DOHH2 (cell line): ENCODE data around the gene MED29.

Experiments
- H3F3A ChIP-seq: fragments of 200-600 bp; sonication (generic), shearing (Covaris generic); 2 replicates; pipeline ENCODE4 v1.6.0; 2016; ENCODE audit warnings: antibody characterized with exemption, mild to moderate bottlenecking; ENCODE audit not compliant: control insufficient read depth, insufficient read depth
- H3K27ac ChIP-seq: fragments of 200-600 bp; sonication (generic); 2 replicates; pipeline ENCODE4 v1.5.1; 2014; ENCODE audit warnings: low read depth, mild to moderate bottlenecking, low read length, moderate library complexity
- H3K27me3 ChIP-seq: fragments of 200-600 bp; sonication (generic); 2 replicates; pipeline ENCODE4 v1.6.1; 2014; ENCODE audit warnings: mild to moderate bottlenecking, low read length, mixed read lengths; ENCODE audit not compliant: control insufficient read depth
- H3K36me3 ChIP-seq: fragments of 200-600 bp; sonication (generic); 2 replicates; pipeline ENCODE4 v1.6.1; 2014; ENCODE audit warnings: mild to moderate bottlenecking, low read length, moderate library complexity, mixed read lengths; ENCODE audit not compliant: control insufficient read depth
- H3K4me1 ChIP-seq: fragments of 200-600 bp; sonication (generic); 2 replicates; pipeline ENCODE4 v1.6.1; 2014; ENCODE audit warnings: mild to moderate bottlenecking, low read length, mixed read lengths; ENCODE audit not compliant: control insufficient read depth
- H3K4me2 ChIP-seq: fragments of 200-600 bp; sonication (generic); 2 replicates; pipeline ENCODE4 v1.6.0; 2014; ENCODE audit warnings: mild to moderate bottlenecking, low read length, moderate library complexity
- H3K4me3 ChIP-seq: fragments of 200-600 bp; sonication (generic); 2 replicates; pipeline ENCODE4 v1.5.1; 2014; ENCODE audit warnings: mild to moderate bottlenecking, low read length, mixed read lengths
- H3K79me2 ChIP-seq: fragments of 200-600 bp; sonication (generic); 2 replicates; pipeline ENCODE4 v1.6.1; 2014; ENCODE audit warnings: mild to moderate bottlenecking, low read length, mixed read lengths; ENCODE audit not compliant: control insufficient read depth
- H3K9me2 ChIP-seq: fragments of 200-600 bp; sonication (generic); replicated peaks from 2 replicates; pipeline ENCODE4 v1.6.1; 2014; ENCODE audit warnings: mild to moderate bottlenecking, low read length, mixed read lengths; ENCODE audit not compliant: control insufficient read depth
- H3K9me3 ChIP-seq: fragments of 200-600 bp; sonication (generic); 2 replicates; pipeline ENCODE4 v1.6.1; 2014; ENCODE audit warnings: antibody characterized with exemption, low read length, mixed read lengths; ENCODE audit not compliant: control insufficient read depth, insufficient read depth
- H4K20me1 ChIP-seq: fragments of 200-600 bp; sonication (generic); 2 replicates; pipeline ENCODE4 v1.6.0; 2014; ENCODE audit warnings: low read depth, mild to moderate bottlenecking, antibody characterized with exemption, low read length, moderate library complexity; ENCODE audit not compliant: control insufficient read depth, insufficient read depth
- CTCF ChIP-seq: fragments of 200-600 bp; sonication (generic); IDR thresholded peaks from one replicate; pipeline ENCODE4 v1.5.1; 2014; ENCODE audit warnings: antibody characterized with exemption, mild to moderate bottlenecking, low read depth, low read length; ENCODE audit not compliant: poor library complexity, severe bottlenecking
- EZH2phosphoT487 ChIP-seq: fragments of 200-600 bp; sonication (generic); IDR thresholded peaks from 2 replicates; pipeline ENCODE4 v1.6.1; 2017; ENCODE audit warnings: borderline replicate concordance, mild to moderate bottlenecking, antibody characterized with exemption, low read length, moderate library complexity, mixed read lengths

MED29 gene

GRCh38 chr19:39438270-39438934 lies 47.2 kb downstream of the MED29 start:
- H3K27ac ChIP-seq: no peak overlapping the region
- peaks cover 23% of the 10 kb centered on the region for H3K36me3 ChIP-seq
- no peak for TF ChIP-seq EZH2phosphoT487
- no peaks in the 10 kb centered on the region for H3K9me2 ChIP-seq
- H3K27me3 ChIP-seq: no peaks in the 10 kb centered on the region
- H3F3A ChIP-seq: peaks cover 34% of the 10 kb centered on the region
- no peaks in the 10 kb centered on the region for H3K9me3 ChIP-seq
- peaks cover 14% of the 10 kb centered on the region for H4K20me1 ChIP-seq
- H3K79me2 ChIP-seq: peaks cover 32% of the 10 kb centered on the region
- no peak overlapping the region for H3K4me2 ChIP-seq
- peaks cover 56% of the 10 kb centered on the region for H3K4me1 ChIP-seq
- H3K4me3 ChIP-seq: no peak overlapping the region

- Histone ChIP-seq H3K4me3 (peak overlapping the region; percentile 100), H4K20me1 (0 out of 2 replicates have a peak, but pooled peaks cover 3% of the 10 kb centered on the region), H3K27ac (peak overlapping the region; percentile 86), H3K9me2 (no peaks in the 10 kb centered on the region), H3K27me3 (no peaks in the 10 kb centered on the region), H3K36me3 (peaks cover 44% of the 10 kb centered on the region), H3F3A (peaks cover 12% of the 10 kb centered on the region), H3K9me3 (no peaks in the 10 kb centered on the region), H3K4me2 (peak overlapping the region; percentile 77), H3K79me2 (peaks cover 56% of the 10 kb centered on the region), H3K4me1 (peaks cover 61% of the 10 kb centered on the region)
- TF ChIP-seq CTCF: no peak
- TF ChIP-seq EZH2phosphoT487: no peak
These were observed 53.5 kb downstream of the MED29 start for GRCh38 chr19:39444598-39445195.

- Histone ChIP-seq H3K9me2 (no peaks in the 10 kb centered on the region), H4K20me1 (0 out of 2 replicates have a peak, but pooled peaks cover 4% of the 10 kb centered on the region), H3K9me3 (no peaks in the 10 kb centered on the region), H3K4me3 (peak within 1 kb of the TSS; percentile 100), H3K27me3 (no peaks in the 10 kb centered on the region), H3K36me3 (peaks cover 51% of the 10 kb centered on the region), H3F3A (peaks cover 9% of the 10 kb centered on the region), H3K4me1 (peaks cover 61% of the 10 kb centered on the region), H3K27ac (peak within 1 kb of the TSS; percentile 86), H3K79me2 (peaks cover 64% of the 10 kb centered on the region), H3K4me2 (peak within 1 kb of the TSS; percentile 77)
- TF ChIP-seq CTCF (no peak), EZH2phosphoT487 (no peak)
These were observed 54.3 kb downstream of the MED29 start, which contains the start of gene SUPT5H for GRCh38 chr19:39445196-39446111. SUPT5H (plus strand) TSS chr19:39445582; CDS start chr19:39445891, 309 bp downstream.
